Prostate gland (tissue), 2 donors: ENCODE data around the gene ATF7IP. TPM values are rescaled to one million over a fixed set of nuclear protein-coding genes. Genes with fewer than 3 reads are reported as not detected.

Experiments
- DNase-seq: peaks from one replicate; pipeline ENCODE4 v3.0.0-alpha.2; 2019; ENCODE audit warnings: low spot score
- H3K27ac ChIP-seq, 2 donors: fragments of 200-600 bp; sonication (generic); 2 replicates each; pipeline ENCODE4 v1.5.1; 2017 to 2019
- H3K27me3 ChIP-seq: fragments of 200-600 bp; sonication (generic); replicated peaks from 2 replicates; pipeline ENCODE4 v1.5.1; 2019; ENCODE audit not compliant: insufficient read depth
- H3K36me3 ChIP-seq, 2 donors: fragments of 200-600 bp; sonication (generic); 1 replicate in 1 of 2; 2 replicates in 1 of 2; pipeline versions ENCODE4 v1.5.1 to v1.8.1; 2017 to 2019
- H3K4me1 ChIP-seq: fragments of 200-600 bp; sonication (generic); replicated peaks from 2 replicates; pipeline ENCODE4 v1.5.1; 2019
- H3K4me3 ChIP-seq, 2 donors: fragments of 200-600 bp; sonication (generic); 2 replicates each; pipeline ENCODE4 v1.5.1; 2017 to 2019
- H3K9me3 ChIP-seq: fragments of 200-600 bp; sonication (generic); 2 replicates; pipeline ENCODE4 v1.5.1; 2017
- CTCF ChIP-seq, 4 experiments: fragments of 200-600 bp in 2 of 4; fragments of 450-650 bp in 2 of 4; sonication (generic) in 2 of 4; IDR thresholded peaks; 1 replicate in 3 of 4; 2 replicates in 1 of 4; pipeline ENCODE4 v1.5.1; 2016 to 2019; ENCODE audit warnings: antibody characterized with exemption in 4 of 4, mild to moderate bottlenecking in 2 of 4, moderate library complexity in 2 of 4
- POLR2A ChIP-seq: fragments of 450-650 bp; IDR thresholded peaks from one replicate; pipeline ENCODE4 v1.6.1; 2016; ENCODE audit warnings: antibody characterized with exemption, mild to moderate bottlenecking
- POLR2AphosphoS5 ChIP-seq: sonication (generic); formaldehyde crosslinking; IDR thresholded peaks from one replicate; pipeline ENCODE4 v1.6.1; 2017; ENCODE audit warnings: antibody characterized with exemption
- WGBS: methylation state at CpG from one replicate; pipeline ENCODE4 v1.1.5; 2018; 5-methylcytosine and 5-hydroxymethylcytosine counted together
- intact Hi-C: fragments of 100-400 bp; cut with DNase I; formaldehyde crosslinking; loops from one replicate; pipeline ENCODE4 v1.14.2; 2022
- total RNA-seq, 2 donors: library from RNA; depleted of rRNA; stranded (reverse); fragments of >200 nt; gene quantifications; one replicate each; pipeline ENCODE4 v1.1.0, GENCODE V29; 2016

The ATF7IP gene
- total RNA-seq, 2 donors from 2014 or later, result 47.1 to 49.9 TPM

DNA sequence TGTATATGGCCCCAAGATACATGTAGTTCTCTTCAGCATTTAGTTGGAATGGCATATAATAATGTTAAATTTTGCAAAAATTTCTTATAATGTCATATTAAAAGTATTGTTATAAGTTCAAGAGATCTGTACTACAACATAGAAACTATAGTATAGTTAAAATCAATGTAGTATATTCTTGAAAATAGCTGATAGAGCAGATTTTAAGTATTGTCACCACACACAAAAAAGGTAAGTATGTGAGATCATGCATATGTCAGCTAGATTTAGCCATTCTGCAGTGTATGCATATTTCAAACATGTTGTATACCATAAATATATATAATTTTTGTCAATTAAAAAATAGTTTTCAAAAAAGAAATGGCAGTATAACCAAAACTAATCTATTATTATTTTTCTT, 115.7 kb downstream of the ATF7IP start:
- no peak overlapping the region for H3K27ac ChIP-seq
- H3K36me3 ChIP-seq, result peaks cover 0 to 15% of the 10 kb centered on the region in 2 donors
- no peak for TF ChIP-seq CTCF (IDR thresholded peaks at IDR 0.05)
- TF ChIP-seq POLR2A, result no peak
- TF ChIP-seq POLR2AphosphoS5, result no peak
- H3K9me3 ChIP-seq, result no peaks in the 10 kb centered on the region
- H3K4me3 ChIP-seq, result no peak overlapping the region
- DNase-seq, result no peak
- intact Hi-C loops, result no loop called here
- no peaks in the 10 kb centered on the region for H3K4me1 ChIP-seq
- no peaks in the 10 kb centered on the region for H3K27me3 ChIP-seq

GRCh38 chr12:14482361-14482760, 116.9 kb downstream of the ATF7IP start:
- DNase-seq, result no peak
- 94% methylated on average over 1 of the region's 1 CpG for WGBS
- Histone ChIP-seq H3K36me3 (peaks cover 0 to 16% of the 10 kb centered on the region in 2 donors), H3K27ac (no peak overlapping the region), H3K4me3 (no peak overlapping the region), H3K4me1 (no peaks in the 10 kb centered on the region), H3K27me3 (no peaks in the 10 kb centered on the region), H3K9me3 (no peaks in the 10 kb centered on the region)
- intact Hi-C loops, result no loop called here
- TF ChIP-seq POLR2A, result no peak

DNA sequence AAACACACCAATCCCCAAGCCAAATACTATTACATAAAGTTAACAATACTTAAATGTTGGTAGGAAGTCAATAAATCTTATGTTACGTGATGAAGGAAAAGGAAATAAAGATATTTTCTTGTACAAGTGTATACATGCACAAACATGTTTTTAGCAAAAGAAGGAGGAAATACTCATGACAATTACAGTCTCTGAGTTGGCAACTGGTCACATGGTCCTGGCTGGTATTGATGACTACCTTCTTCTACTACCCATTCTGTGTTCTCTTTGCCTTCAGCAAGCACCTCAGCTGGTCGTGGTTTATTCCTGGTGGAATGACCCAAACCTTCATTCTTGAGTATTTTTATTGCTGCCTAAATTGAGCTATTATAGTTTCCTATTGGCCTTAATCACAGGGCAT, 117.4 kb downstream of the ATF7IP start:
- no peaks in the 10 kb centered on the region for H3K27me3 ChIP-seq
- peaks cover 0 to 16% of the 10 kb centered on the region in 2 donors for H3K36me3 ChIP-seq
- no peaks in the 10 kb centered on the region for H3K9me3 ChIP-seq
- H3K4me1 ChIP-seq, result no peaks in the 10 kb centered on the region
- intact Hi-C loops, result no loop called here
- no peak overlapping the region for H3K4me3 ChIP-seq
- no peak overlapping the region for H3K27ac ChIP-seq
- DNase-seq, result no peak
- 91% methylated on average over 2 of the region's 2 CpGs for WGBS
- TF ChIP-seq POLR2A, result no peak
- TF ChIP-seq CTCF (IDR thresholded peaks at IDR 0.05), result no peak
- TF ChIP-seq POLR2AphosphoS5, result no peak

- Histone ChIP-seq H3K27ac (no peak overlapping the region), H3K27me3 (no peaks in the 10 kb centered on the region), H3K9me3 (no peaks in the 10 kb centered on the region), H3K4me1 (no peaks in the 10 kb centered on the region), H3K36me3 (peaks cover 0 to under 1% of the 10 kb centered on the region in 2 donors), H3K4me3 (no peak overlapping the region)
- 98% methylated on average over 2 of the region's 2 CpGs for WGBS
- no peak for DNase-seq
- TF ChIP-seq CTCF (IDR thresholded peaks at IDR 0.05), result no peak
- intact Hi-C loops, result no loop called here
These were observed 129.8 kb downstream of the ATF7IP start for GRCh38 chr12:14495326-14495725.

DNA sequence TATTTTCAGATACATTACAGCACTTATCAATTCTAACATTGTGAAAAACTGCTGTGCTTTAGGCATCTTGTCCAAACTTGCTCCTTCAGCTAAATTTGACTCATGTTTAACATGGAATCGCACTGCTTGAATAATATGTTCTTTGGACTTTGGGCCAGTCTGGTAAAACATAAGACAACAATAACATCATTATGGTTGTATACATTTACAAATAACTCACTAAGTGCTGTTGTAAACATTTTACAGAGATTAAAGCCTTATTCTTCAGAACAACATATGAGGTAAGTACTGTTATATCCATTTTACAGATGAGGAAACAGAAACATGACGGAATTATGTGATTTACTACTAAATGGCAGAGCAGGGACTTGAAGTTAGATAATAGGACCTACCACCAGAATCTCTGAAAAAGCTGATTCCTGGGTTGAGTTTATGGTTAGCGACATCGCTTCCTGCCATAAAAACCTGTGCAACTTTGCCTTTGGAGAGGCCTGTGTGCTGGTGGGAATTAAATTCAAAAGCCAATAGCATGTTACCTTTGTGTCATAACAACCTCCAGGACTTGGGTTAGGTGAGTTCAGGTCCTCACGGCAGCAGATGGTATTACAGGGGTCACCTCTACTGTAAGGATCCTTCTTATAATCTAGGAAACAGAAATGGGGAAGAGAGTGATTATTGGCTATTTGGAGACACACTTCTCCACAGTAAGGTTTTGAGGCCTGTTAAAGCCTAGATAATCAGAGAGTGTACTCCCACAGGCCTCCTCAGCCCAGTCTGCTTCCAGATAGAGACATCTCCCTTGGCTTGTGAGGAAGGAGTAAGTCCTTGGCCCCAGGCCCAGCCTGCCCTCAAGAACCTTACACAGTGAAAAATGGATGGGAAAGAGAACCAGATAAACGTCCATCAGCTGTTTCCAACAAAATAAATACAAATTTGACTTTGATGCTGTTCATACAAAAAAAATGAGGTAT, 140.4 kb downstream of the ATF7IP start:
- intact Hi-C loops, result no loop called here
- Histone ChIP-seq H3K27me3 (no peaks in the 10 kb centered on the region), H3K36me3 (no peaks in the 10 kb centered on the region), H3K27ac (no peak overlapping the region), H3K9me3 (no peaks in the 10 kb centered on the region), H3K4me1 (no peaks in the 10 kb centered on the region), H3K4me3 (no peak overlapping the region)
- TF ChIP-seq POLR2AphosphoS5 (no peak), POLR2A (no peak)
- DNase-seq, result no peak
- 86% methylated on average over 6 of the region's 6 CpGs for WGBS

DNA sequence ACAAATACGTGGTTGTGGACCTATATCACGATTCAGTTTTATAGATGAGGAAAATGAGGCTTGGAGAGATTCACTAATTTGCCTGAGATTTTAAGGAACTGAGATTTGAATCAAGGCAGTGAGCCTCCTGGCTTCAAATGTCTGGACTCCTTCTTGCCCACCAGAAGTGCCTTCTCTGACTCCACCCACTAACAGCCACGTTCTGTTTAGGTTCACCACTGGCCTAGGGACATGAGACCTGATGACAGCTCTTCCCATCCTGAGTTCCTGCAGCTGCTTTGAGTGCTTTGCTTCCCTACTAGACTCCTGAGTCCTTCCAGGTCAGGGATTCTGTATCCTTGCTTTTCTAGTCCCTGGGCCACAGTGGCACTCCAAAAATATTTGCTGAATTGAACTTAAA, 145.1 kb downstream of the ATF7IP start:
- no peak for DNase-seq
- H3K4me1 ChIP-seq, result no peaks in the 10 kb centered on the region
- H3K4me3 ChIP-seq, result no peak overlapping the region
- H3K36me3 ChIP-seq, result no peaks in the 10 kb centered on the region
- no peak for TF ChIP-seq CTCF (IDR thresholded peaks at IDR 0.05)
- no peak for TF ChIP-seq POLR2AphosphoS5
- TF ChIP-seq POLR2A, result no peak
- 68% methylated on average over 3 of the region's 3 CpGs for WGBS
- intact Hi-C loops, result no loop called here
- no peaks in the 10 kb centered on the region for H3K9me3 ChIP-seq
- no peaks in the 10 kb centered on the region for H3K27me3 ChIP-seq
- H3K27ac ChIP-seq, result no peak overlapping the region
